ENCODE results near the gene STAT5B. TPM values are rescaled to one million over a fixed set of nuclear protein-coding genes. Genes with fewer than 3 reads are reported as not detected.
A peak's percentile ranks its signal among the peaks of the same experiment; 100 is the strongest.
"Not testable (repeated sequence)": the region's sequence is repeated elsewhere in the genome, so short reads cannot be mapped to it uniquely, and the experiment has no call there.

STAT5B gene
- total RNA-seq, 2 experiments from 2014 or later = 128 to 129 TPM

DNA sequence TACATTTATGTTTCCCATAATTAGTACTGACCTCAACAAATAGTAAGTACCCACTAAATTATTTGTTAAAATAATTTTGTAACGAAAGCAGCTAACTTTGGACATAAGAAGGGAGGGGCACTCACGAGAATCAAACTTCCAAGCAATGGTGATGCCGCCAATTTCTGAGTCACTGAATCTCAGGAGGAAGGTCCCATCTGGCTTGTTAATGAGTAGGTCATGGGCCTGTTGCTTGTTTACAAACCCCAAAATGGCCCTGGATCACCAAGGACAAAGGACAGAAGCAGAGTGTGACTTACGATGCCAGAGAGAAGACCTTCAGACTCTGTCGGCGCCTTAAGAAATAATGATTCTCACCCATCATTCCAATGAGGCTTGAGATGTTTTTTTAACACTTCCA, 66.1 kb downstream of the STAT5B start:
- ATAC-seq (no peak), DNase-seq (no peak)
- Mint-ChIP-seq H3K4me1 (ENCODE audit: low read depth) (no peaks in the 10 kb centered on the region), H3K27ac (no peak overlapping the region), H3K4me3 (no peak overlapping the region), H3K36me3 (ENCODE audit: low read depth) (peaks cover 38% of the 10 kb centered on the region), H3K9me3 (no peaks in the 10 kb centered on the region), H3K27me3 (no peaks in the 10 kb centered on the region)
- TF ChIP-seq, protein P1, sequence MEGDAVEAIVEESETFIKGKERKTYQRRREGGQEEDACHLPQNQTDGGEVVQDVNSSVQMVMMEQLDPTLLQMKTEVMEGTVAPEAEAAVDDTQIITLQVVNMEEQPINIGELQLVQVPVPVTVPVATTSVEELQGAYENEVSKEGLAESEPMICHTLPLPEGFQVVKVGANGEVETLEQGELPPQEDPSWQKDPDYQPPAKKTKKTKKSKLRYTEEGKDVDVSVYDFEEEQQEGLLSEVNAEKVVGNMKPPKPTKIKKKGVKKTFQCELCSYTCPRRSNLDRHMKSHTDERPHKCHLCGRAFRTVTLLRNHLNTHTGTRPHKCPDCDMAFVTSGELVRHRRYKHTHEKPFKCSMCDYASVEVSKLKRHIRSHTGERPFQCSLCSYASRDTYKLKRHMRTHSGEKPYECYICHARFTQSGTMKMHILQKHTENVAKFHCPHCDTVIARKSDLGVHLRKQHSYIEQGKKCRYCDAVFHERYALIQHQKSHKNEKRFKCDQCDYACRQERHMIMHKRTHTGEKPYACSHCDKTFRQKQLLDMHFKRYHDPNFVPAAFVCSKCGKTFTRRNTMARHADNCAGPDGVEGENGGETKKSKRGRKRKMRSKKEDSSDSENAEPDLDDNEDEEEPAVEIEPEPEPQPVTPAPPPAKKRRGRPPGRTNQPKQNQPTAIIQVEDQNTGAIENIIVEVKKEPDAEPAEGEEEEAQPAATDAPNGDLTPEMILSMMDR (IDR thresholded peaks at IDR 0.05) = no peak
- ChIA-PET POLR2A (no interaction called here), CTCF (interaction anchor here (1.2 kb wide), 1 partner anchor 197 kb away, joined by 3 read pairs; no protein-coding TSS in a partner anchor)
- intact Hi-C loops (cut with micrococcal nuclease) = no loop called here

DNA sequence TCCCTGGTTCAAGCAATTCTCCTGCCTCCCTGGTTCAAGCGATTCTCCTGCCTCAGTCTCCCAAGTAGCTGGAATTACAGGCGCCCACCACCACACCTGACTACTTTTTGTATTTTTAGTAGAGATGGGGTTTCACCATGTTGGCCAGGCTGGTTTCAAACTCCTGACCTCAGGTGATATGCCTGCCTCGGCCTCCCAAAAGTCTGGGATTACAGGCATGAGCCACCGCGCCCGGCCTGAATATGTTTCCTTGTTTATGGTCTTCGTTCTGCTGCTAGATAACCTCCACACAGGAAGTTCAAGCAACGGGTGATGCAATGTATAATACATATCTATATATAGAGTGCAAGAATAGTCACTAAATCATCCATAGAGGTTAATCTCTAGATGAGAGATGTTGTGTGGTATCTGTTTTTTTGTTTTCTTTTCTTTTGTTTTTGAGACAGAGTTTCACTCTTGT, 70.0 kb downstream of the STAT5B start:
- H3K4me1 Mint-ChIP-seq (ENCODE audit: low read depth); intact Hi-C loops (cut with micrococcal nuclease); H3K4me3 Mint-ChIP-seq; DNase-seq; H3K9me3 Mint-ChIP-seq; ATAC-seq; H3K27me3 Mint-ChIP-seq: not testable (repeated sequence)
- H3K36me3 Mint-ChIP-seq (ENCODE audit: low read depth) = peaks cover 37% of the 10 kb centered on the region
- CTCF ChIA-PET = interaction anchor here (1.3 kb wide), 1 partner anchor 16 kb away, joined by 3 read pairs; no protein-coding TSS in a partner anchor
- POLR2A ChIA-PET = interaction anchor here (1.3 kb wide), 1 partner anchor 91 kb away, joined by 3 read pairs; no protein-coding TSS in a partner anchor
- H3K27ac Mint-ChIP-seq = peak overlapping the region; percentile 49

DNA sequence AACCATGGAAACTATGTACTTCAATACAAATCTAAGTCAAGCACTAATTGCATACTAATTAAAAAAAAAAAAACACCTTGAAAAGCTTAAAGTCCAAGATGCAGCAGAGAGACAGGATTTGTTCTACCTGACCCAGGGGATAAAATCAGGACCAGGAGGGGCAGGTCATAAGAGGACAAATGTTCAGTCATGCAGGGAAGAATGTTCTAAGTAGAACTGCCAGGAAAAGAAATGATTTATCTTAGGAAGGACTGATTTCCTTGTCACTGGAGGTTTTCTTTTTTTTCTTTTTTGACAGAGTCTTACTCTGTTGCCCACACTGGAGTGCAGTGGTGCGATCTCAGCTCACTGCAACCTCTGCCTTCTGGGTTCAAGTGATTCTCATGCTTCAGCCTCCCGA, 72.8 kb downstream of the STAT5B start:
- TF ChIP-seq, protein P1 (IDR thresholded peaks at IDR 0.05) = no peak
- intact Hi-C loops (cut with micrococcal nuclease) = no loop called here
- ATAC-seq (no peak), DNase-seq (no peak)
- no peaks in the 10 kb centered on the region for H3K27me3 Mint-ChIP-seq
- H3K9me3 Mint-ChIP-seq = no peaks in the 10 kb centered on the region
- no peak overlapping the region for H3K4me3 Mint-ChIP-seq
- ChIA-PET CTCF (interaction anchor here (1.0 kb wide), 1 partner anchor 19 kb away, joined by 3 read pairs; no protein-coding TSS in a partner anchor), POLR2A (interaction anchor here (1.3 kb wide), 1 partner anchor 82 kb away, joined by 4 read pairs; the partner anchor contains the start of gene KAT2A)
- H3K27ac Mint-ChIP-seq = peak overlapping the region; percentile 25
- no peaks in the 10 kb centered on the region for H3K4me1 Mint-ChIP-seq (ENCODE audit: low read depth)
- H3K36me3 Mint-ChIP-seq (ENCODE audit: low read depth) = peaks cover 26% of the 10 kb centered on the region

DNA sequence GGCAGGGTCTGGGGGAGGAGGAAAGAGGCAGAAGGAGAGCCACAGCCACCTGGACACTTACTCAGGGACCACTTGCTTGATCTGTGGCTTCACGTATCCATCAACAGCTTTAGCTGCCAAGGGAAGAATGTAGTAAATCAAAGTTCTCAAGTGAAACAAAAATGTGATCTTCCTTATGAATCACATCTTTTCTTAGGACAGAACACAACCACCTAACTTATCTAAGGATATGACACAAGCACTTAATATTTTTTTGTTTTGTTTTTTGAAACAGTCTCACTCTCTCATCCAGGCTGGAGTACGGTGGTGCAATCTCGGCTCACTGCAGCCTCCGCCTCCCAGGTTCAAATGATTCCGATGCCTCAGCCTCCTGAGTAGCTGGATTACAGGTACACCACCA, 73.5 kb downstream of the STAT5B start:
- POLR2A ChIA-PET = interaction anchor here (1.2 to 1.3 kb wide), 2 partner anchors 27 to 82 kb away, joined by 4 read pairs; partner anchors contain the start of gene KAT2A
- TF ChIP-seq, protein P1 (IDR thresholded peaks at IDR 0.05) = no peak
- DNase-seq = no peak
- Mint-ChIP-seq H3K27me3 (no peaks in the 10 kb centered on the region), H3K4me1 (ENCODE audit: low read depth) (no peaks in the 10 kb centered on the region), H3K36me3 (ENCODE audit: low read depth) (peaks cover 25% of the 10 kb centered on the region), H3K4me3 (no peak overlapping the region), H3K27ac (no peak overlapping the region), H3K9me3 (no peaks in the 10 kb centered on the region)
- no peak for ATAC-seq
- intact Hi-C loops (cut with micrococcal nuclease) = no loop called here
- CTCF ChIA-PET = interaction anchor here (1.0 kb wide), 1 partner anchor 19 kb away, joined by 3 read pairs; no protein-coding TSS in a partner anchor

DNA sequence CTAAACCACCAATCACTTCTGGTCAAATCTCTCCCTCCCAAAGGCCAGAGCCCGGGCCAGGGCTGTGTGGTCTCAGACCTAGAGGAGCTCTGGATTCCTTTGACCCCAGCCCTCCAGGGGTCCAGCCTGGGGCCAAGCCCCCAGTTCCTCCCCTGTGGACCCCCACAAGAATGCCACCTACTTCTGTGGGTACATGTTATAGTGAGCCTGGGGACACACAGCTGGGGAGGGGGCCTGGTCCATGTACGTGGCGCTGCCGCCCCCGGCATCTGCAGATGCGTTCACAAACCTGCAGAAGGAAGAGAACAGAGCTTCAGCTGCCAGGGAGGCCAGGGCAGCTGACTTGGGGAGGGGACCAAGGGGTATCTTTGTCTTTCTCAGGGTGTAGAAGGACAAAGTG, 74.0 kb downstream of the STAT5B start:
- H3K4me3 Mint-ChIP-seq = no peak overlapping the region
- H3K27ac Mint-ChIP-seq = peak overlapping the region; percentile 30
- H3K9me3 Mint-ChIP-seq = no peaks in the 10 kb centered on the region
- CTCF ChIA-PET = interaction anchor here (1.1 kb wide), 1 partner anchor 79 kb away, joined by 3 read pairs; no protein-coding TSS in a partner anchor
- POLR2A ChIA-PET = interaction anchor here (1.2 to 1.3 kb wide), 2 partner anchors 28 to 81 kb away, joined by 4 read pairs; partner anchors contain the start of gene KAT2A
- no peak for DNase-seq
- H3K36me3 Mint-ChIP-seq (ENCODE audit: low read depth) = peaks cover 21% of the 10 kb centered on the region
- ATAC-seq = no peak
- intact Hi-C loops (cut with micrococcal nuclease) = no loop called here
- no peaks in the 10 kb centered on the region for H3K27me3 Mint-ChIP-seq
- TF ChIP-seq, protein P1 (IDR thresholded peaks at IDR 0.05) = no peak
- H3K4me1 Mint-ChIP-seq (ENCODE audit: low read depth) = no peaks in the 10 kb centered on the region

Data from activated CD8-positive, alpha-beta T cell treated with anti-CD3 and anti-CD28 coated beads for 36 hours (primary cell).